H1 (cell line): ENCODE data around the gene MYL5. TPM values are rescaled to one million over a fixed set of nuclear protein-coding genes. Genes with fewer than 3 reads are reported as not detected.

Experiments
- polyA plus RNA-seq, 7 experiments: library from polyadenylated mRNA; depleted of rRNA in 3 of 7; stranded (reverse) in 5 of 7; unstranded in 2 of 7; fragments of >200 nt in 5 of 7; fragments of 200-250 nt in 2 of 7; gene quantifications; 1 replicate in 5 of 7; 2 replicates in 1 of 7; 4 replicates in 1 of 7; pipeline versions ENCODE4 v1.2.1 to v1.2.3, GENCODE V29; 2011 to 2013; ENCODE audit warnings: missing spikeins in 2 of 7, mixed read lengths in 2 of 7
- total RNA-seq: library from RNA; stranded (reverse); fragmentation: NEBNext Ultra II Directional; extraction: Animal tissue kit (Norgen Biotek cat#: 25700); gene quantifications from 2 replicates; pipeline ENCODE4 v1.2.1, GENCODE V29; 2021
- TF ChIP-seq, protein P1 (sequence below): fragments of 300-600 bp; sonication (generic); IDR thresholded peaks from 2 replicates; pipeline ENCODE4 v1.7.1; 2012; ENCODE audit warnings: low read length, moderate library complexity, mild to moderate bottlenecking, inconsistent platforms; ENCODE audit not compliant: insufficient replicate concordance

MYL5 gene
- total and polyA plus RNA-seq, 2 of the 8 experiments (the other 6 are each of a cell fraction or from before 2014, with no cell fraction given): 5.7 to 6.8 TPM

DNA sequence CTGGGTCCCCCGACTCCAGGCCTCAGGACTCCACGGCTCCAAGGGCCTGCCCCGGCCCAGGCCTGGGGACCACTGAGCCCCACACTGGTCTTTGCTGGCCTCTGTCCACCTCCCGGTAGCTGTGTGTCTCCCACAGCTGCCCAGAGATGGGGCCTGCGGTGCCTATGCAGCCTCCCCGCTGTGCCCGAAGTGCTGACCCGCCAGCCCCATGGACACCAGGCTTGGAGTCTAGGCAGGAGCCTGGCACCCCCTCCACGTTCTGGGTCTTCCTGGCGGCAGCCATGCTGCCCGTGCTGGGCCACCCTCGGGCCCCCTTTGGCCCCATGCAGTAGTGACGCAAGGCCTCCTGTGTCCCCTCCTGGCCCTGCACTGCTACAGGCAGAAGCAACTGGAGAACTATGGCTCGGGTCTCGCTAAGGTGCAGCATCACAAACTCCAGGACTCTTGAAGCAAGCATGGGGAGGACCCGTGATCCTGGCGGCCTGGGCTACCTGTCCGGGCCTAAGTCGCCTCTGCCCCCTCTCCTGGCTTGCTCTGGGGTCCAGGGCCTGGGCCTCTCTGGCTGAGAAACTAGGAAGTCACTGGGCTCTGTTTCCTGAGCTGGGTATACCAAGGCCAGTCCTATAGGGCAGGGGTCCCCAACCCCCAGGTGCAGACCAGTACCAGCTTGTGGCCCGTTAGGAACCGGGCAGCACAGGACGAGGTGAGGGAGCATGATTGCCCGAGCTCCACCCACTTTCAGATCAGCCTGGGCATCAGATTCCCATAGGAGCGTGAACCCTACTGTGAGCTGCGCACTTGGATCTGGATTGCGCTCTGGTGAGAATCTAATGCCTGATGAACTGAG lies 917 bp downstream of the MYL5 start (continued):
- TF ChIP-seq, protein P1, sequence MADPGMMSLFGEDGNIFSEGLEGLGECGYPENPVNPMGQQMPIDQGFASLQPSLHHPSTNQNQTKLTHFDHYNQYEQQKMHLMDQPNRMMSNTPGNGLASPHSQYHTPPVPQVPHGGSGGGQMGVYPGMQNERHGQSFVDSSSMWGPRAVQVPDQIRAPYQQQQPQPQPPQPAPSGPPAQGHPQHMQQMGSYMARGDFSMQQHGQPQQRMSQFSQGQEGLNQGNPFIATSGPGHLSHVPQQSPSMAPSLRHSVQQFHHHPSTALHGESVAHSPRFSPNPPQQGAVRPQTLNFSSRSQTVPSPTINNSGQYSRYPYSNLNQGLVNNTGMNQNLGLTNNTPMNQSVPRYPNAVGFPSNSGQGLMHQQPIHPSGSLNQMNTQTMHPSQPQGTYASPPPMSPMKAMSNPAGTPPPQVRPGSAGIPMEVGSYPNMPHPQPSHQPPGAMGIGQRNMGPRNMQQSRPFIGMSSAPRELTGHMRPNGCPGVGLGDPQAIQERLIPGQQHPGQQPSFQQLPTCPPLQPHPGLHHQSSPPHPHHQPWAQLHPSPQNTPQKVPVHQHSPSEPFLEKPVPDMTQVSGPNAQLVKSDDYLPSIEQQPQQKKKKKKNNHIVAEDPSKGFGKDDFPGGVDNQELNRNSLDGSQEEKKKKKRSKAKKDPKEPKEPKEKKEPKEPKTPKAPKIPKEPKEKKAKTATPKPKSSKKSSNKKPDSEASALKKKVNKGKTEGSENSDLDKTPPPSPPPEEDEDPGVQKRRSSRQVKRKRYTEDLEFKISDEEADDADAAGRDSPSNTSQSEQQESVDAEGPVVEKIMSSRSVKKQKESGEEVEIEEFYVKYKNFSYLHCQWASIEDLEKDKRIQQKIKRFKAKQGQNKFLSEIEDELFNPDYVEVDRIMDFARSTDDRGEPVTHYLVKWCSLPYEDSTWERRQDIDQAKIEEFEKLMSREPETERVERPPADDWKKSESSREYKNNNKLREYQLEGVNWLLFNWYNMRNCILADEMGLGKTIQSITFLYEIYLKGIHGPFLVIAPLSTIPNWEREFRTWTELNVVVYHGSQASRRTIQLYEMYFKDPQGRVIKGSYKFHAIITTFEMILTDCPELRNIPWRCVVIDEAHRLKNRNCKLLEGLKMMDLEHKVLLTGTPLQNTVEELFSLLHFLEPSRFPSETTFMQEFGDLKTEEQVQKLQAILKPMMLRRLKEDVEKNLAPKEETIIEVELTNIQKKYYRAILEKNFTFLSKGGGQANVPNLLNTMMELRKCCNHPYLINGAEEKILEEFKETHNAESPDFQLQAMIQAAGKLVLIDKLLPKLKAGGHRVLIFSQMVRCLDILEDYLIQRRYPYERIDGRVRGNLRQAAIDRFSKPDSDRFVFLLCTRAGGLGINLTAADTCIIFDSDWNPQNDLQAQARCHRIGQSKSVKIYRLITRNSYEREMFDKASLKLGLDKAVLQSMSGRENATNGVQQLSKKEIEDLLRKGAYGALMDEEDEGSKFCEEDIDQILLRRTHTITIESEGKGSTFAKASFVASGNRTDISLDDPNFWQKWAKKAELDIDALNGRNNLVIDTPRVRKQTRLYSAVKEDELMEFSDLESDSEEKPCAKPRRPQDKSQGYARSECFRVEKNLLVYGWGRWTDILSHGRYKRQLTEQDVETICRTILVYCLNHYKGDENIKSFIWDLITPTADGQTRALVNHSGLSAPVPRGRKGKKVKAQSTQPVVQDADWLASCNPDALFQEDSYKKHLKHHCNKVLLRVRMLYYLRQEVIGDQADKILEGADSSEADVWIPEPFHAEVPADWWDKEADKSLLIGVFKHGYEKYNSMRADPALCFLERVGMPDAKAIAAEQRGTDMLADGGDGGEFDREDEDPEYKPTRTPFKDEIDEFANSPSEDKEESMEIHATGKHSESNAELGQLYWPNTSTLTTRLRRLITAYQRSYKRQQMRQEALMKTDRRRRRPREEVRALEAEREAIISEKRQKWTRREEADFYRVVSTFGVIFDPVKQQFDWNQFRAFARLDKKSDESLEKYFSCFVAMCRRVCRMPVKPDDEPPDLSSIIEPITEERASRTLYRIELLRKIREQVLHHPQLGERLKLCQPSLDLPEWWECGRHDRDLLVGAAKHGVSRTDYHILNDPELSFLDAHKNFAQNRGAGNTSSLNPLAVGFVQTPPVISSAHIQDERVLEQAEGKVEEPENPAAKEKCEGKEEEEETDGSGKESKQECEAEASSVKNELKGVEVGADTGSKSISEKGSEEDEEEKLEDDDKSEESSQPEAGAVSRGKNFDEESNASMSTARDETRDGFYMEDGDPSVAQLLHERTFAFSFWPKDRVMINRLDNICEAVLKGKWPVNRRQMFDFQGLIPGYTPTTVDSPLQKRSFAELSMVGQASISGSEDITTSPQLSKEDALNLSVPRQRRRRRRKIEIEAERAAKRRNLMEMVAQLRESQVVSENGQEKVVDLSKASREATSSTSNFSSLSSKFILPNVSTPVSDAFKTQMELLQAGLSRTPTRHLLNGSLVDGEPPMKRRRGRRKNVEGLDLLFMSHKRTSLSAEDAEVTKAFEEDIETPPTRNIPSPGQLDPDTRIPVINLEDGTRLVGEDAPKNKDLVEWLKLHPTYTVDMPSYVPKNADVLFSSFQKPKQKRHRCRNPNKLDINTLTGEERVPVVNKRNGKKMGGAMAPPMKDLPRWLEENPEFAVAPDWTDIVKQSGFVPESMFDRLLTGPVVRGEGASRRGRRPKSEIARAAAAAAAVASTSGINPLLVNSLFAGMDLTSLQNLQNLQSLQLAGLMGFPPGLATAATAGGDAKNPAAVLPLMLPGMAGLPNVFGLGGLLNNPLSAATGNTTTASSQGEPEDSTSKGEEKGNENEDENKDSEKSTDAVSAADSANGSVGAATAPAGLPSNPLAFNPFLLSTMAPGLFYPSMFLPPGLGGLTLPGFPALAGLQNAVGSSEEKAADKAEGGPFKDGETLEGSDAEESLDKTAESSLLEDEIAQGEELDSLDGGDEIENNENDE: no peak
